AG04449 (cell line): ENCODE results near the gene LAMP1.
A peak's percentile ranks its signal among the peaks of the same experiment; 100 is the strongest.

Experiments used
- CTCF ChIA-PET: fragments of 350-600 bp; formaldehyde crosslinking; extraction: SDS; loops from one replicate; lab custom pipeline; 2021; ENCODE audit warnings: antibody characterized with exemption; lab: Yijun Ruan, JAX
- POLR2A ChIA-PET: fragments of 400-600, 350-600 bp; formaldehyde crosslinking; extraction: SDS; loops from one replicate; lab custom pipeline; 2020; ENCODE audit warnings: antibody characterized with exemption, inconsistent platforms; lab: Yijun Ruan, JAX
- DNase-seq: peaks from one replicate; pipeline ENCODE4 v3.0.0-alpha.2; 2010; ENCODE audit warnings: low read depth, low spot score
- H3K4me3 ChIP-seq: 2 replicates; pipeline ENCODE4 v1.5.1; 2011; ENCODE audit warnings: low read depth, mild to moderate bottlenecking, control low read depth, low read length
- TF ChIP-seq, protein P1 (sequence below): IDR thresholded peaks from one replicate; pipeline ENCODE4 v1.5.1; 2011; ENCODE audit warnings: mild to moderate bottlenecking, moderate library complexity, low read length, control low read depth, inconsistent platforms; ENCODE audit not compliant: insufficient read depth; ENCODE audit errors: missing control alignments

LAMP1 gene

DNA sequence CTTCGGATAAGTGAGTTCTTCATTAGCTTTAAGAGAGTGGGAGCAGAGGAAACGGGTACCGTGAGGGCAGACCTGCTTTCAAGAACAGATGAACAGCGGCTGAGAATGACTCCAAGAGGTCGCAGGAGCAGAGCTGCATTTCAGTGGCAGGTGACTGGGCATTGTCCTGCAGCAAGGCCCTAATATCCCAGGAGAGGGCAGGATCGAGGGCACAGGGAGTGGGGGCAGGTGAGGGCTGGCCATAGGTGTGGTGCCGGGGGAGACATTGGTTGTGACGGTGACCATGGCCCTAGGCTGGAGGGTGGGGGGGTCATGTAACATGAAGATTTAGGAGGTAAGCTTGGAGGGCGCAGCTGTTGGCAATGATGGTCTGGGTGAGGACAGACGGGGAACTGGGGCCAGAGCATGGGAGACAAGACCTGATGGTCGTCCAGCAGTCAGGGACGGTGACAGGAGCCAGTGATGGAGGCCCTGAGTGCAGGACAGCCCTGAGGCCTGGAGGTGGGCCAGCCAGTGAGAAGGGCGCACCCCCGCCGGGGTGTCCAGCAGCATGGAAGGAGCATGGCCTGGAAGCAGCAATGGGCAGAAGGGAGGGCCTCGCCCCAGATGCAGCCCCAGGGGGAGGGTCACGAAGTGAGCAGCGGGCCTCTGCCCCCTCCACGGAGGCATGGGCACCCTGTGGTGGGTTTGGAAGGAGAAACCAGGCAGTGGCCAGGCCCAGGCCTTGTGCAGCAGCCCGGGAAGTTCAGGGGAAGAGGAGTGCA is 29.2 kb upstream of the LAMP1 start:
- H3K4me3 ChIP-seq: no peak overlapping the region
- POLR2A ChIA-PET: no interaction called here
- CTCF ChIA-PET: no interaction called here
- TF ChIP-seq, protein P1, sequence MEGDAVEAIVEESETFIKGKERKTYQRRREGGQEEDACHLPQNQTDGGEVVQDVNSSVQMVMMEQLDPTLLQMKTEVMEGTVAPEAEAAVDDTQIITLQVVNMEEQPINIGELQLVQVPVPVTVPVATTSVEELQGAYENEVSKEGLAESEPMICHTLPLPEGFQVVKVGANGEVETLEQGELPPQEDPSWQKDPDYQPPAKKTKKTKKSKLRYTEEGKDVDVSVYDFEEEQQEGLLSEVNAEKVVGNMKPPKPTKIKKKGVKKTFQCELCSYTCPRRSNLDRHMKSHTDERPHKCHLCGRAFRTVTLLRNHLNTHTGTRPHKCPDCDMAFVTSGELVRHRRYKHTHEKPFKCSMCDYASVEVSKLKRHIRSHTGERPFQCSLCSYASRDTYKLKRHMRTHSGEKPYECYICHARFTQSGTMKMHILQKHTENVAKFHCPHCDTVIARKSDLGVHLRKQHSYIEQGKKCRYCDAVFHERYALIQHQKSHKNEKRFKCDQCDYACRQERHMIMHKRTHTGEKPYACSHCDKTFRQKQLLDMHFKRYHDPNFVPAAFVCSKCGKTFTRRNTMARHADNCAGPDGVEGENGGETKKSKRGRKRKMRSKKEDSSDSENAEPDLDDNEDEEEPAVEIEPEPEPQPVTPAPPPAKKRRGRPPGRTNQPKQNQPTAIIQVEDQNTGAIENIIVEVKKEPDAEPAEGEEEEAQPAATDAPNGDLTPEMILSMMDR: no peak
- no peak for DNase-seq

DNA sequence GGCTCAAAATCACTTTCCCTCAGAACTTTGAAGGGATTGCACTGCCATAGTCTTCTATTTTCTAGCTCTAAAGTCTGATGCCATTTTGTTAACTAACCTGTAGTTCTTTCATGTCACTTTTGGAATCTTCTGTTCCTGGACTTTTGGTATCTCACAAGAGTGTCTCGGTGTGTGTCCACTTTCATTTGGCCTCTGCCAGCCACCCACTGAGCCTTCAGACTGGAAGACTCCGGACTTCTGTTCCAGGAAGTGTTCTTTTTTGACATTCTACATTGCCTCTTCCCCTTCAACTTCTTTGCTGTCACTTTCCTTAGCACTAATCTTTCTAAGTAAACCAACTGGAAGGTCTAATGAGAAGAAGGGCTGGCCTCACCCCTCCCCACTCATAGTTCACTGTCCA is 25.0 kb upstream of the LAMP1 start:
- ChIA-PET CTCF (interaction anchor here (1.5 to 2.7 kb wide), 2 partner anchors 11 to 290 kb away, joined by 3 to 6 read pairs; no protein-coding TSS in a partner anchor), POLR2A (no interaction called here)
- no peak overlapping the region for H3K4me3 ChIP-seq
- TF ChIP-seq, protein P1: no peak
- no peak for DNase-seq

DNA sequence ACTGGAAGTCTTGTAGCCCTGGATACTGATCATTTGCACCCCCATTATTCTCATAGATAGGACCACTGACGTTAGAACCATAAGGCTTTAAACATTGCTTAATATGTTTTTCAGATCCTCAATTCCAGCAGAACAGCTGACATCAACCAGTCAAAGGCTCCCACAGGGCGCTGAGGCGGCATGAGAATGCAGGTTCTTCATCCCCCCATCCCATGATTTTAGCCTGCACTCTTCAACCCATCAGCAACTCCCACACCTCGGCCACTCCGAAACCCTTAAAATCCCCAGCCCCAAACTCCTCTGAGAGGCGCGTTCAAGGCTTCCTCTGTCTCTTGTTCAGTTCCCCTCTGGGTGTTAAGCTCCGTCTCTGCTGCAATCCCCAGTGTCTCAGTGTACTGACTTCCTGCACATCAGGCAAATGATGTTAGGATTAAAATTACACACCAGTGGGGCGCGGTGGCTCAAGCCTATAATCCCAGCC is 24.3 kb upstream of the LAMP1 start:
- ChIA-PET POLR2A (no interaction called here), CTCF (interaction anchor here (2.7 kb wide), 1 partner anchor 10 kb away, joined by 6 read pairs; no protein-coding TSS in a partner anchor)
- no peak overlapping the region for H3K4me3 ChIP-seq
- TF ChIP-seq, protein P1: no peak
- DNase-seq: no peak

DNA sequence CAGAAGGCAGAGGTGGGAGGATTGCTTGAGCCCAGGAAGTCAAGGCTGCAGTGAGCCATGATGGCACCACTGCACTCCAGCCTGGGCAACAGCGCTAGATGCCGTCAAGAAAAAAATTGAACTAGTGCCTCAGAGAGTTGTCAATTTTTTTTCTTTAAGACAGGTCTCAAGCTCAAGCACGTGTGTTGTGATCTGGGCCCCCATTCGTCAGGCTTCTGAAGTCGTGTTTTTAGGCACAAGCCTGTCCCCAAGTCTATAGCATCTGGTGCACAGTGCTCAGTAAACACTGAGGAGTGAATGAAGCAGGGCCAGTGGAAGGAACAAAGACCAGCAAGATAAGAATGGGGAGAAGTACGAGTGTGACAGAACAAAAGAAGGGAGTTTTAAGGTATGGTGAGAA is 23.7 kb upstream of the LAMP1 start:
- no peak overlapping the region for H3K4me3 ChIP-seq
- CTCF ChIA-PET: interaction anchor here (3.4 kb wide), 1 partner anchor 178 kb away, joined by 18 read pairs; the partner anchor contains the start of gene ADPRHL1
- POLR2A ChIA-PET: no interaction called here

DNA sequence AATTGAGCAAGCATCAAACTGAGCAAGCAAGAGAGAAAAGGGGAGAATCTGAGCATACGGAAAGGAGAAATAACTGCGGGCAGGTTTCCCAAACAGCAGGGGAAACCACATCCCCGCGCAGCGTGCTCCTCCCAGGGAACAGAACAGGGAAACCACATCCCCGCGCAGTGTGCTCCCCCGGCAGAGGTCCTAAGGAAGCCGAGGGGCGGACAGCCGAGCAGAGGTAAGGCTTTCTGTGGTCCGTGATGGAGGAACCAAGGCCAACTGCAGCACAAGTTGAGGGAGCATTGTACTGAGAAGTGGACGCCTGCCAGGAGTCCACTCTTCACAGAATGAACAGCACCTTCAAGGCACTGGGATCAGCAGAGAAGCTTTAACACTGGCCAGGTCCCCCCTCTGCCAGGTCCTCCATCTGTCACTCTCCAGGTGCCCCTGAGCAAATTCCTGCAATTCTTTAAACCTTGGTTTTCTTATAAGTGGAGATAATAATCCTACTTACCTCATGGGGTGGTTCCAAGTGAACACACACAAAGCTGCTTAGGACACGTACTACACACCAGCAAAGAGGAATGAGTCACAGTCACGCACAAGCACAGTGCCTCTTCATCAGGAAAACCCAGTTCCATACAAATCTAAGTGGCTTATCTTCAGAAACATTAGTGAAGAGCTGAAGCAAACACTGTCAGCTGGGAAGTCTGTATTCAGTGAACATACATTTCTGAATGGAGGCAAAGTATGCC is 23.0 kb upstream of the LAMP1 start:
- POLR2A ChIA-PET: no interaction called here
- DNase-seq: peak; percentile 17
- TF ChIP-seq, protein P1: no peak
- H3K4me3 ChIP-seq: no peak overlapping the region
- CTCF ChIA-PET: interaction anchor here (0.7 to 3.4 kb wide), 7 partner anchors 10 to 289 kb away, joined by 3 to 18 read pairs (median 4); partner anchors contain the start of gene ADPRHL1

More for the DNA sequence above, 23.7 kb upstream of the LAMP1 start:
- TF ChIP-seq, protein P1: no peak
- DNase-seq: no peak

DNA sequence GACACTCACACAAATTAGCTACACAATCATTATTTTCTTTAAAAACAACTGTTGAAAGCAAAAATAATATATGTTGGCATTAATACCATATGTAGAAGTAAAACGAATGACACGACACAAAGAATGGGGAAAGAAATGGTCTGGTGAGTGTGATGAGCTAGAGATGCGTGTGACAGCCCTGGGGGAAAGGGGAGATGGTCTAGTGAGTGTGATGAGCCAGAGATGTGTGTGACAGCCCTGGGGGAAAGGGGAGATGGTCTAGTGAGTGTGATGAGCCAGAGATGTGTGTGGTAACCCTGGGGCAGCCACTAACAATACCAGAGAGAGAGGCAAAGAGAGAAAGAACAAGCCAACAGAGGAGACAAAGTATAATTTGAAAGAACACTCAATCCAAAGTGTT is 22.3 kb upstream of the LAMP1 start:
- ChIA-PET CTCF (interaction anchor here (0.7 to 3.4 kb wide), 7 partner anchors 11 to 289 kb away, joined by 3 to 18 read pairs (median 4); partner anchors contain the start of gene ADPRHL1), POLR2A (no interaction called here)
- no peak for DNase-seq
- no peak overlapping the region for H3K4me3 ChIP-seq
- TF ChIP-seq, protein P1: no peak
